ENCODE data around the gene RPS6KA3.
A peak's percentile ranks its signal among the peaks of the same experiment; 100 is the strongest.

The RPS6KA3 gene

DNA sequence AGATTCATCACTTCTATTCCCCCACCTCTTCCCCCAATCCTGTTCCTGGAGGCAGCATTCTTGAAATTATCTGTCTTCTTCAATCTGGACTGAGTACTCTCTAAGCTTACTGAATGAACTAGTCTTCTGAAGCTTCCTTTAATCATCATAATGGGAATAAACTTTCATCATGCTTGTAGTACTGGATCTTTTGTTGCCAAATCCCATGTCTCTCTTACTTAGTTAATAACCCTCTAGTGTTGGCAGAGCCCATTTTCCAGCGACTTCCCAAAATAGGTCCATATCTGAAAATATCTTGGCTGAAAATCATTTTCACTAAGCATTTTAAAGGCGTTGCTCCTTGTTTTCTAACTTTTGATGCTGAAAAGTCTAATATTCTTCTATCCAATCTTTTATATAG lies 39.6 kb downstream of the RPS6KA3 start:
- Histone ChIP-seq H3K79me2 (ENCODE audit: low read length) (peaks cover 10% of the 10 kb centered on the region), H3K27ac (ENCODE audit: low read length) (no peak overlapping the region)

DNA sequence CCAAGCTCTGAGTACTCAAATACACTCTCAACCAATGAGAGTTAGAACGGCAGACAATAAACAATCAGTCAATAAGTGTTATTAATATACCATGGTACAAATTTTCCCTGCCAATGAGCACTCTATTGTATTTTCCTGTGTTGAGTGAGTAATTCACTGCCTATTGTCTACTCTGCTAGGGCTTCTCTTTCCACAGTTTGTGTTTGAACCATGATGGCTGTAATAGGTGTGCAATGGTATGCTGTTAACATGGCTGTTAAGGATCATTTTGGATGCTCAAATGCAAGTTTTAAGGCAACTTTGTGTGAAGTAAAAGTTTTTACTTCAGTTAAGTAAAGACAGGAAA lies 41.2 kb downstream of the RPS6KA3 start:
- Histone ChIP-seq H3K9me3 (ENCODE audit: insufficient read depth, low read length) (no peaks in the 10 kb centered on the region), H3K4me1 (ENCODE audit: low read length) (peaks cover 34% of the 10 kb centered on the region), H3K4me3 (ENCODE audit: low read length) (0 out of 2 replicates have a peak overlapping the region, but pooled peaks have one; percentile 20), H3K27ac (ENCODE audit: low read length) (peak overlapping the region; percentile 13; the same call in 1 of the 2 replicates), H2AFZ (ENCODE audit: low read depth, low read length) (no peak overlapping the region), H4K20me1 (ENCODE audit: insufficient read depth, low read length) (peaks cover 40% of the 10 kb centered on the region), H3K4me2 (ENCODE audit: low read length) (peak overlapping the region; percentile 77), H3K9ac (ENCODE audit: low read length) (no peak overlapping the region), H3K79me2 (ENCODE audit: low read length) (peaks cover 14% of the 10 kb centered on the region), H3K36me3 (replicated peaks; ENCODE audit: low read depth, low read length) (peaks cover 19% of the 10 kb centered on the region), H3K27me3 (ENCODE audit: low read depth, low read length) (no peaks in the 10 kb centered on the region)
- TF ChIP-seq EZH2phosphoT487 (IDR thresholded peaks at IDR 0.05; ENCODE audit: low read depth), result no peak
- TF ChIP-seq, protein P1, sequence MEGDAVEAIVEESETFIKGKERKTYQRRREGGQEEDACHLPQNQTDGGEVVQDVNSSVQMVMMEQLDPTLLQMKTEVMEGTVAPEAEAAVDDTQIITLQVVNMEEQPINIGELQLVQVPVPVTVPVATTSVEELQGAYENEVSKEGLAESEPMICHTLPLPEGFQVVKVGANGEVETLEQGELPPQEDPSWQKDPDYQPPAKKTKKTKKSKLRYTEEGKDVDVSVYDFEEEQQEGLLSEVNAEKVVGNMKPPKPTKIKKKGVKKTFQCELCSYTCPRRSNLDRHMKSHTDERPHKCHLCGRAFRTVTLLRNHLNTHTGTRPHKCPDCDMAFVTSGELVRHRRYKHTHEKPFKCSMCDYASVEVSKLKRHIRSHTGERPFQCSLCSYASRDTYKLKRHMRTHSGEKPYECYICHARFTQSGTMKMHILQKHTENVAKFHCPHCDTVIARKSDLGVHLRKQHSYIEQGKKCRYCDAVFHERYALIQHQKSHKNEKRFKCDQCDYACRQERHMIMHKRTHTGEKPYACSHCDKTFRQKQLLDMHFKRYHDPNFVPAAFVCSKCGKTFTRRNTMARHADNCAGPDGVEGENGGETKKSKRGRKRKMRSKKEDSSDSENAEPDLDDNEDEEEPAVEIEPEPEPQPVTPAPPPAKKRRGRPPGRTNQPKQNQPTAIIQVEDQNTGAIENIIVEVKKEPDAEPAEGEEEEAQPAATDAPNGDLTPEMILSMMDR (IDR thresholded peaks at IDR 0.05; ENCODE audit: low read depth, low read length), result no peak

More for the DNA sequence above, 39.6 kb downstream of the RPS6KA3 start:
- H3K4me2 ChIP-seq (ENCODE audit: low read length), result no peak overlapping the region
- peaks cover 38% of the 10 kb centered on the region for H4K20me1 ChIP-seq (ENCODE audit: insufficient read depth, low read length)
- no peaks in the 10 kb centered on the region for H3K9me3 ChIP-seq (ENCODE audit: insufficient read depth, low read length)
- TF ChIP-seq, protein P1 (IDR thresholded peaks at IDR 0.05; ENCODE audit: low read depth, low read length), result no peak
- TF ChIP-seq EZH2phosphoT487 (IDR thresholded peaks at IDR 0.05; ENCODE audit: low read depth), result no peak
- H3K9ac ChIP-seq (ENCODE audit: low read length), result no peak overlapping the region
- peaks cover 19% of the 10 kb centered on the region for H3K36me3 ChIP-seq (replicated peaks; ENCODE audit: low read depth, low read length)
- H3K4me1 ChIP-seq (ENCODE audit: low read length), result peaks cover 40% of the 10 kb centered on the region
- H3K27me3 ChIP-seq (ENCODE audit: low read depth, low read length), result no peaks in the 10 kb centered on the region
- H3K4me3 ChIP-seq (ENCODE audit: low read length), result no peak overlapping the region
- H2AFZ ChIP-seq (ENCODE audit: low read depth, low read length), result no peak overlapping the region

DNA sequence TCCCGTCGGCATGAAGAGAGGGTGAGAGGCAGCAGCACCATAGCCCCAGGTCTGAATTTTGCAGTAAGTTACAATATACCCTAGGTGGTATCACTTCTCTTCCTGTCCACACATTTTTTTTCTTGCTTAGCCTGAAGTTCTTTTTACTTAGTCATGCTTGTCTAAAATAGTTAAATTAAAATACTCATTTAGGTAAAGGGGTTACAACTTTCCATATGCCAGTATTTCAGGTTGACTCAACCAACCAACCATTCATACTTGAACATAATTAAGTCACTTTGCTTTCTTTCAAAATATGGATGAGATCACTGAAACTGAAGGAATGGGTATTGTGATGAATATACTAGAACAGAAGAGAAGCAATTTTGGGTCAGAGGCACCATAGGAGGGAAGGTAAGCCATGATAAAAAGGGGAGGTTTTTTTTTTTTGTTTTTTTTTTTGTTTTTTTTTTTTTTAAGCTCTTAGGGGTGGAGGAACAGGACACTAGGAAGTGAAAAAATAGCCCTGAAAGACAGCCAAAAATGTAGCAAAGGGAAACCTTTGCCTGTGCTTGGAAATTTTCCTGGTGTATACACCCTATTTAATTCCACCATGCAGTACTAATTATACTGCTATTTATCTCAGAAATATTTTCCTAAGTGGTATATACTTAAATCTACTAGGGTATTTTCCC lies 41.8 kb downstream of the RPS6KA3 start:
- Histone ChIP-seq H3K4me2 (ENCODE audit: low read length) (peak overlapping the region; percentile 77), H3K4me1 (ENCODE audit: low read length) (peaks cover 29% of the 10 kb centered on the region), H3K27me3 (ENCODE audit: low read depth, low read length) (no peaks in the 10 kb centered on the region), H3K79me2 (ENCODE audit: low read length) (peaks cover 14% of the 10 kb centered on the region), H3K9me3 (ENCODE audit: insufficient read depth, low read length) (no peaks in the 10 kb centered on the region), H3K4me3 (ENCODE audit: low read length) (peak overlapping the region; percentile 55), H3K27ac (ENCODE audit: low read length) (peak overlapping the region; percentile 49), H4K20me1 (ENCODE audit: insufficient read depth, low read length) (peaks cover 35% of the 10 kb centered on the region), H2AFZ (ENCODE audit: low read depth, low read length) (no peak overlapping the region), H3K36me3 (replicated peaks; ENCODE audit: low read depth, low read length) (peaks cover 16% of the 10 kb centered on the region), H3K9ac (ENCODE audit: low read length) (no peak overlapping the region)
- no peak for TF ChIP-seq EZH2phosphoT487 (IDR thresholded peaks at IDR 0.05; ENCODE audit: low read depth)
- TF ChIP-seq, protein P1 (IDR thresholded peaks at IDR 0.05; ENCODE audit: low read depth, low read length), result peak; percentile 36

DNA sequence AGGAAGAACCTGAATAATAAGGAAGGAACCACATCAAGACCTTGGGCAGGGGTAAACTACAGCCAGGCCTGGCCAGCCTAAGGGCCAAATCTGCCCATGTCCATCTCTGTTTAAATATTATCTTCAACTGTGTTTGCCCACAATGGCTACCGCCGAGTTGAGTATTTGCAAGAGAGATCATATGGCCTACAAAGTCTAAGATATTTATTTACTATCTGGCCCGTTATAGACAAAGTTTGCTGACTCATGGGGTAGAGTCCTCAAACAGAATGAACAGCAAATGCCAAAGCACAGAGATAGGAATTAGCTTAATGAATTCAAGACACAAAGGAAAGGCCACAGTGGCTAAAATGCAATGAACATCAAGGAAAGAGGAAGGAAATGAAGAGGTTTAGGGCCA lies 44.8 kb downstream of the RPS6KA3 start:
- Histone ChIP-seq H3K9ac (ENCODE audit: low read length) (no peak overlapping the region), H3K27ac (ENCODE audit: low read length) (no peak overlapping the region)

More for the DNA sequence above, 44.8 kb downstream of the RPS6KA3 start:
- no peak overlapping the region for H2AFZ ChIP-seq (ENCODE audit: low read depth, low read length)
- H3K36me3 ChIP-seq (replicated peaks; ENCODE audit: low read depth, low read length), result no peaks in the 10 kb centered on the region
- H3K79me2 ChIP-seq (ENCODE audit: low read length), result peaks cover 20% of the 10 kb centered on the region
- H3K4me1 ChIP-seq (ENCODE audit: low read length), result peaks cover 27% of the 10 kb centered on the region
- no peaks in the 10 kb centered on the region for H3K27me3 ChIP-seq (ENCODE audit: low read depth, low read length)
- H3K4me3 ChIP-seq (ENCODE audit: low read length), result no peak overlapping the region
- H4K20me1 ChIP-seq (ENCODE audit: insufficient read depth, low read length), result peaks cover 27% of the 10 kb centered on the region
- no peaks in the 10 kb centered on the region for H3K9me3 ChIP-seq (ENCODE audit: insufficient read depth, low read length)
- H3K4me2 ChIP-seq (ENCODE audit: low read length), result no peak overlapping the region
- TF ChIP-seq, protein P1 (IDR thresholded peaks at IDR 0.05; ENCODE audit: low read depth, low read length), result no peak

Measured in OCI-LY3 (cell line).